B cell (primary cell): ENCODE data around the gene CLDN24. TPM values are rescaled to one million over a fixed set of nuclear protein-coding genes. Genes with fewer than 3 reads are reported as not detected.

Source experiments
- ATAC-seq: fragments of 200-7000 bp; cut with Tn5 transposase; one replicate; pipeline ENCODE4 v1.10.0; 2021; ENCODE audit warnings: low read depth, mild to moderate bottlenecking, moderate number of reproducible peaks, moderate library complexity
- CTCF ChIA-PET: fragments of 350-600 bp; sonication (Branson Sonifier 250); formaldehyde crosslinking; loops from one replicate; lab custom pipeline; 2021; ENCODE audit warnings: antibody characterized with exemption, inconsistent platforms; lab: Charles Lee
- POLR2A ChIA-PET: fragments of 350-600 bp; sonication (Branson Sonifier 250); formaldehyde crosslinking; loops from one replicate; lab custom pipeline; 2021; ENCODE audit warnings: antibody characterized with exemption; lab: Charles Lee
- DNase-seq: peaks from one replicate; pipeline ENCODE4 v3.0.0; 2013
- H2AFZ ChIP-seq: 2 replicates; pipeline ENCODE4 v1.6.1; 2012; ENCODE audit warnings: mild to moderate bottlenecking, low read depth, low read length; ENCODE audit not compliant: insufficient read depth, poor library complexity, severe bottlenecking
- H3K27ac ChIP-seq, 2 donors: 1 replicate in 1 of 2; 2 replicates in 1 of 2; pipeline ENCODE4 v1.5.1; 2012 to 2013; ENCODE audit warnings: low read length in 2 of 2, mild to moderate bottlenecking in 2 of 2, moderate library complexity in 1 of 2
- H3K27me3 ChIP-seq, 4 experiments: fragments of 200-600 bp in 1 of 4; sonication (generic) in 1 of 4; replicated peaks in 1 of 4; 1 replicate in 2 of 4; 2 replicates in 2 of 4; pipeline versions ENCODE4 v1.6.1 to v1.7.0; 2013 to 2016; ENCODE audit warnings: low read length in 3 of 4, mild to moderate bottlenecking in 2 of 4, mixed read lengths in 1 of 4, moderate library complexity in 1 of 4; ENCODE audit not compliant: insufficient read depth in 4 of 4, control insufficient read depth in 3 of 4; ENCODE audit errors: control extremely low read depth in 1 of 4
- H3K36me3 ChIP-seq, 2 experiments: replicated peaks in 1 of 2; 1 replicate in 1 of 2; 2 replicates in 1 of 2; pipeline versions ENCODE4 v1.6.1 to v1.7.1; 2013; ENCODE audit warnings: low read length in 1 of 2; ENCODE audit not compliant: insufficient read depth in 2 of 2, control insufficient read depth in 1 of 2; ENCODE audit errors: control extremely low read depth in 1 of 2, extremely low read depth in 1 of 2
- H3K4me1 ChIP-seq, 2 donors: fragments of 200-600 bp in 1 of 2; sonication (generic) in 1 of 2; 1 replicate in 1 of 2; 2 replicates in 1 of 2; pipeline versions ENCODE4 v1.5.1 to v1.6.1; 2013 to 2017; ENCODE audit warnings: low read length in 2 of 2; ENCODE audit not compliant: control insufficient read depth in 2 of 2, insufficient read depth in 2 of 2
- H3K4me2 ChIP-seq: replicated peaks from 2 replicates; pipeline ENCODE3; 2012; ENCODE audit warnings: mild to moderate bottlenecking, low read depth, low read length; ENCODE audit not compliant: poor library complexity, severe bottlenecking
- H3K4me3 ChIP-seq, 5 experiments: fragments of 200-600 bp in 1 of 5; sonication (generic) in 1 of 5; 1 replicate in 3 of 5; 2 replicates in 2 of 5; pipeline versions ENCODE4 v1.5.1 to v1.7.0; 2011 to 2016; ENCODE audit warnings: low read length in 4 of 5, mild to moderate bottlenecking in 4 of 5, low read depth in 2 of 5, control low read depth in 1 of 5, moderate library complexity in 1 of 5; ENCODE audit not compliant: insufficient read depth in 1 of 5; ENCODE audit errors: control extremely low read depth in 1 of 5, extremely low read depth in 1 of 5
- H3K79me2 ChIP-seq: fragments of 200-600 bp; sonication (generic); one replicate; pipeline ENCODE4 v1.6.0; 2016; ENCODE audit warnings: low read length; ENCODE audit not compliant: control insufficient read depth, insufficient read depth
- H3K9ac ChIP-seq: fragments of 200-600 bp; sonication (generic); 2 replicates; pipeline ENCODE4 v1.6.1; 2017; ENCODE audit warnings: mild to moderate bottlenecking, low read length, moderate library complexity
- H3K9me3 ChIP-seq, 3 donors: one replicate each; pipeline versions ENCODE4 v1.6.1 to v1.7.1; 2013; ENCODE audit warnings: low read length in 2 of 3; ENCODE audit not compliant: control insufficient read depth in 2 of 3, insufficient read depth in 1 of 3; ENCODE audit errors: control extremely low read depth in 1 of 3
- H4K20me1 ChIP-seq: 2 replicates; pipeline ENCODE4 v1.6.0; 2012; ENCODE audit warnings: mild to moderate bottlenecking, low read length; ENCODE audit not compliant: insufficient read depth, control insufficient read depth, poor library complexity, severe bottlenecking
- H3K27ac Mint-ChIP-seq: one replicate; pipeline ENCODE4 v1.8.0; 2021; ENCODE audit warnings: mixed read lengths
- H3K27me3 Mint-ChIP-seq: one replicate; pipeline ENCODE4 v1.8.0; 2021; ENCODE audit warnings: mixed read lengths
- H3K4me1 Mint-ChIP-seq: one replicate; pipeline ENCODE4 v1.8.0; 2021; ENCODE audit warnings: mixed read lengths
- H3K4me3 Mint-ChIP-seq: one replicate; pipeline ENCODE4 v1.8.0; 2021; ENCODE audit warnings: mixed read lengths
- H3K9me3 Mint-ChIP-seq: one replicate; pipeline ENCODE4 v1.8.0; 2022; ENCODE audit warnings: mixed read lengths; ENCODE audit not compliant: insufficient read depth
- CTCF ChIP-seq: fragments of 200-600 bp; IDR thresholded peaks from one replicate; pipeline ENCODE4 v1.8.0; 2022; ENCODE audit warnings: antibody characterized with exemption, mild to moderate bottlenecking
- EZH2 ChIP-seq: IDR thresholded peaks from 2 replicates; pipeline ENCODE4 v1.6.1; 2012; ENCODE audit warnings: borderline replicate concordance, low read depth, mild to moderate bottlenecking, moderate library complexity, low read length; ENCODE audit not compliant: insufficient read depth, poor library complexity, severe bottlenecking
- WGBS: methylation state at CpG from one replicate; pipeline ENCODE4 v1.1.5; 2013; ENCODE audit warnings: missing lambda C conversion rate; ENCODE audit not compliant: insufficient coverage; 5-methylcytosine and 5-hydroxymethylcytosine counted together
- intact Hi-C: fragments of 100-400 bp; cut with micrococcal nuclease; formaldehyde crosslinking; loops from one replicate; pipeline ENCODE4 v1.10.0; 2022
- polyA plus RNA-seq: library from polyadenylated mRNA; depleted of rRNA; stranded (reverse); fragments of >200 nt; gene quantifications from 2 replicates; pipeline ENCODE4 v1.2.3, GENCODE V29; 2012
- total RNA-seq, 2 donors: library from RNA; stranded (reverse); fragments of 120-200 nt in 1 of 2; gene quantifications; 1 replicate in 1 of 2; 2 replicates in 1 of 2; pipeline versions ENCODE4 v1.2.3 to v1.2.4, GENCODE V29; 2013 to 2022

CLDN24 gene
- total and polyA plus RNA-seq, 2 donors (not counting 1 experiment from before 2014, with no cell fraction given) = not detected

- Mint-ChIP-seq H3K27ac (no peak overlapping the region), H3K27me3 (peaks cover 33% of the 10 kb centered on the region), H3K4me3 (no peak overlapping the region), H3K4me1 (no peaks in the 10 kb centered on the region), H3K9me3 (no peaks in the 10 kb centered on the region)
- 100% methylated on average over 1 of the region's 9 CpGs for WGBS
- Histone ChIP-seq H3K9me3 (no peaks in the 10 kb centered on the region), H3K79me2 (no peaks in the 10 kb centered on the region), H3K4me2 (no peak overlapping the region), H4K20me1 (no peaks in the 10 kb centered on the region), H3K4me3 (no peak overlapping the region), H3K9ac (no peak overlapping the region), H2AFZ (no peak overlapping the region), H3K4me1 (no peaks in the 10 kb centered on the region), H3K36me3 (no peaks in the 10 kb centered on the region), H3K27ac (no peak overlapping the region), H3K27me3 (no peaks in the 10 kb centered on the region)
- intact Hi-C loops = no loop called here
- ATAC-seq (no peak), DNase-seq (no peak)
- CTCF ChIA-PET = no interaction called here
- POLR2A ChIA-PET = no interaction called here
- TF ChIP-seq CTCF (no peak), EZH2 (no peak)
Measured at GRCh38 chr4:183354219-183354618, 32.0 kb upstream of the CLDN24 start.

- Histone ChIP-seq H3K9me3 (no peaks in the 10 kb centered on the region), H3K27me3 (no peaks in the 10 kb centered on the region), H3K4me2 (no peak overlapping the region), H3K4me3 (no peak overlapping the region), H2AFZ (no peak overlapping the region), H3K9ac (no peak overlapping the region), H3K4me1 (no peaks in the 10 kb centered on the region), H4K20me1 (no peaks in the 10 kb centered on the region), H3K27ac (no peak overlapping the region), H3K79me2 (no peaks in the 10 kb centered on the region), H3K36me3 (no peaks in the 10 kb centered on the region)
- DNase-seq = no peak
- intact Hi-C loops = no loop called here
- Mint-ChIP-seq H3K4me3 (no peak overlapping the region), H3K27me3 (peaks cover 33% of the 10 kb centered on the region), H3K27ac (no peak overlapping the region), H3K9me3 (no peaks in the 10 kb centered on the region), H3K4me1 (no peaks in the 10 kb centered on the region)
- ATAC-seq = no peak
- TF ChIP-seq CTCF = no peak
- TF ChIP-seq EZH2 = no peak
- POLR2A ChIA-PET = no interaction called here
- WGBS = 88% methylated on average over 6 of the region's 8 CpGs
- CTCF ChIA-PET = no interaction called here
Measured at GRCh38 chr4:183353557-183353956, 31.3 kb upstream of the CLDN24 start.
